NCI-H1694 treated with DMSO at 0.1 percent for 48 hours (cell line): ENCODE data around the gene KRTAP9-6.
"Not testable (repeated sequence)": the region's sequence is repeated elsewhere in the genome, so short reads cannot be mapped to it uniquely, and the experiment has no call there.

ENCODE experiments used
- DNase-seq: peaks from one replicate; lab custom pipeline; 2025; lab: John Stamatoyannopoulos, UW

KRTAP9-6 gene

GRCh38 chr17:41271323-41271722 lies 6.1 kb downstream of the KRTAP9-6 start:
- not testable (repeated sequence) for DNase-seq

- DNase-seq = no peak
These were observed 6.7 kb downstream of the KRTAP9-6 start for GRCh38 chr17:41271858-41272257.

- DNase-seq = not testable (repeated sequence)
These were observed 10.5 kb downstream of the KRTAP9-6 start, which contains the start of gene KRTAP9-7 for GRCh38 chr17:41275648-41276190. Gene KRTAP9-7, plus strand, starts transcription at chr17:41275698. Its CDS starts 0 bp downstream, at chr17:41275698.

DNA sequence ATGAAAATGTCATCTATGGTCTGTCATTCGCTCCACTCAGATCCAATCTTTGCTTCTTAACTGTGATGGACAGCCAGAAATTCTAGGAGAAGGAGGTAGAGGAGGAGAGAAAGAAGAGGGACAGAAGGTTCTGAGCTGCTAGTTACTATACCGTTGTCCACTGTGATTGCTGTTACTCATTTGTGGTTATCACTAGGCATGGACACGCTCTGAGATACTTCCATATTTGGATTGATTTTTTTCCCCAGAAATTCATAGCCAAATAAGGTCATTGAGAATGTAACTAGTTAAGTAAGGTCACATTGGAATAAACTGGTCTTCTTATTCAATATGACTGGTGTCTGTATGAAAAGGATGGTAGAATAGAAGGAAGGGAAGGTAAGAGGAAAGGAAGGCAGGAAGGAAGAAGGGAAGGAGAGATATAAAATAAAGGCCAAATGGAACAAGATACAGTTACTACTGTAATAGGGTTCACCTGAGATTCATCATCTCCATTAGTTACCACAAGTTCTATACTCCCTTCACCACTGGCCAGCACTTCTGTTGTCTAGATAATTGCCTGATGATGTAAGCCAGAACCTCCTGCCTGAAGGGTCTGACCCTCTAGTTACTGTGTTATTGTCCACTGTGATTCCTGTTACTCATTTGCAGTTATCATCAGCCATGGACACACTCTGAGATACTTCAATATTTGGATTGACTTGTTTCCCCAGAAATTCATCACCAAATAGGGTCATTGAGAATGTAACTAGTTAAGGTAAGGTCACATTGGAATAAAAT lies 13.2 kb downstream of the KRTAP9-6 start:
- DNase-seq = no peak

- no peak for DNase-seq
These were observed 18.9 kb downstream of the KRTAP9-6 start for GRCh38 chr17:41284043-41284442.

DNA sequence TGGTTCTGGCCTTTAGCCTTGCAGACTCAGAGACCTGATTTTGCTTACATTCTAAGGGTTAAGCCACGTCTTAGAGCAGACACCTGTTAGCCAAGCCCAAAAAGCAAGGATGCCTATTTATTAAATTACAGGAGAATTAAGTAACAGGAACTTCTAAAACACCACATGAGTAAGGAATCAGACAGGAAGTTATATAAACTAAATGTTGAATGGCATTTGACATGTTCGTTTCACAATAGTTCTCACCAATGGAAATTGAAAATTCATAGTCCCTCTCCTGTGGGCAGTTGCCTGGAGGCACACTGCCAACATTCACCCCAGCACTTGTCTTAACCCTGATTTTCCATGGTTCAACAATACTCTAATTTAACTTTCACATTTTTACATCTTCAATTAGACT lies 19.4 kb downstream of the KRTAP9-6 start:
- no peak for DNase-seq

DNA sequence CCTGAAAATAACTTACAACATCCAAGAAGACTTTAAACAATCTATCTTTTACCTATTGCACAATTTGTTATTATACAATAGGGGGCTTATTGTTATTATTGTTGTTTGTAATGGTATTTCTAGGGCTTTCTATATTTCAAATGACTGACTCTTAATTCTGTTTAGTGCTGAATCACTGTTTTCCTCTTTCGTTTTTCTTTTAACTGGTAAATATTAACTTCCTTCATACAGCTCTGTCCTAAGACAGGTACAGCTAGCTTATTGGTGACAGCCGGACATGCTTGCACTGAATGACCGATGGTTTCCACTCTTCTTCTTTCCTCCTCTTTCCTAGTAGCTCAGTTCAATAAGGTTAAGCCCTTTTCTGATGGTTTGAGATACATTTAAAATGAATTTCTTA lies 21.9 kb downstream of the KRTAP9-6 start:
- DNase-seq = no peak

- DNase-seq = no peak
These were observed 28.8 kb downstream of the KRTAP9-6 start for GRCh38 chr17:41294016-41294415.

GRCh38 chr17:41296846-41297245 lies 31.7 kb downstream of the KRTAP9-6 start:
- DNase-seq = no peak

- DNase-seq = no peak
These were observed 33.4 kb downstream of the KRTAP9-6 start for GRCh38 chr17:41298458-41299135.

- DNase-seq = no peak
These were observed 36.1 kb downstream of the KRTAP9-6 start for GRCh38 chr17:41301204-41301790.

GRCh38 chr17:41301916-41302901 lies 37.0 kb downstream of the KRTAP9-6 start, which contains the start of gene KRTAP29-1:
Gene KRTAP29-1, minus strand, starts transcription at chr17:41302851. Its CDS starts 0 bp downstream, at chr17:41302851.
- DNase-seq = peak; percentile 80

- no peak for DNase-seq
These were observed 37.8 kb downstream of the KRTAP9-6 start for GRCh38 chr17:41302981-41303380.

GRCh38 chr17:41304091-41304490 lies 38.9 kb downstream of the KRTAP9-6 start:
- no peak for DNase-seq

- DNase-seq = peak; percentile 89
These were observed 42.5 kb downstream of the KRTAP9-6 start for GRCh38 chr17:41307647-41308046.

GRCh38 chr17:41308251-41308917 lies 43.2 kb downstream of the KRTAP9-6 start:
- DNase-seq = peak; percentile 95

- DNase-seq = no peak
These were observed 43.8 kb downstream of the KRTAP9-6 start, which contains the start of gene KRTAP16-1 for GRCh38 chr17:41308918-41309359. Gene KRTAP16-1, minus strand, starts transcription at chr17:41309309. Its CDS starts 56 bp downstream, at chr17:41309253.

DNA sequence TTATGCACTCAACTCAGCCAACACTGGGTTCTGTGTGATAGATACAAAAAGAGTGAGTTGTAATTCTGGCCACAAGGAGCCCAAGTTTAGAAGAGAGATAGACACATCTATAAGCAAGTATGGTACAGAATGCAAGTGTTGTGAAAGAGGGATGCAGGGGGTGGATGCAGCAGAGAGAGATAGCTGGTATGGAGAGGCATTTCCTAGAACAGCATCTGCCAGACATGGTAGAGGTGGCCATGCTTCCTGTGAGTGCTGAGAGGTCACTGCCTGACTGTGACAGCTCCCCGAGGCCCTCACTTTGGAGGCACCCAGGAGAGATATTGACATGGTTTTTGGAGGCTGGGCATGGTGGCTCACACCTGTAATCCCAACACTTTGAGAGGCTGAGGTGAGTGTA lies 45.9 kb downstream of the KRTAP9-6 start:
- DNase-seq = no peak

DNA sequence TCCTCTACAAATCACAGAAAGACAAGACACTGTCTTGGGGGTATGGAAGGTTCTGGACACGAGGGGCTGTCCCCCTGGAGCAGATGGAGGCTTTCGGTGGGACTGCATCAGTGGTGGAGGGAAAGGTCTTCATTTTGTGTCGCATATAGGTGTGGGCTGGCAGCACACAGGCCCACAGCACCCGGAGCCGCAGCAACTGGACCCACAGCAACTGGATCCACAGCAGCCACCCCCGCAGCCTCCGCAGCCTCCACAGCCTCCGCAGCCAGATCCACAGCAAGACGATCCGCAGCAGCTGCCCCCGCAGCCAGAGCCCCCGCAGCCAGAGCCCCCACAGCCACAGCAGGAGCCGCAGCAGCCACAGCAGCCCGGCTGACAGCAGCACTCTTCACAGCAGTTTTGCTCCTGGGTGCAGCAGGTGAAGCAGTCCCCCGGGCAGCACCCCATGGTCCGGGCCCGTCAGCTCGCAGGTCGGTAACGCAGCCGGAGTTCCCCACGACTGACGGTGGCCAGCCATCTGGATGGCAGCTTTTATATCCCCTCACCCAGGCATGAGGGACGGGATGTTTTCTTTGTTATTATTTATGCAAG lies 50.1 kb downstream of the KRTAP9-6 start, which contains the start of gene KRTAP17-1:
Gene KRTAP17-1 (minus strand): TSS at position 507 of the 591 bp plus-strand sequence. CDS start 60 bp downstream, at position 447.
- DNase-seq = no peak
